ENCODE results near the gene CCNI2.

Gene CCNI2

GRCh38 chr5:132774406-132774805 lies 27.2 kb downstream of the CCNI2 start:
- peak in 3 of 42 donors; percentile 16 to 32 (median 25) for DNase-seq
- intact Hi-C loops (cut with DNase I) = no loop called here

- intact Hi-C loops (cut with DNase I) = loop anchor here (5.0 kb wide), 1 partner anchor 37 kb away; the partner anchor contains the start of gene SOWAHA
- peak in 3 of 42 donors; percentile 28 to 52 (median 35) for DNase-seq
Measured at GRCh38 chr5:132774896-132775295, 27.7 kb downstream of the CCNI2 start.

- DNase-seq = peak in 7 of 42 donors; percentile 21 to 52 (median 29)
- intact Hi-C loops (cut with DNase I) = loop anchor here (5.0 kb wide), 1 partner anchor 37 kb away; the partner anchor contains the start of gene SOWAHA
Measured at GRCh38 chr5:132775476-132775961, 28.3 kb downstream of the CCNI2 start.

- peak in 41 of 42 donors; percentile 33 to 87 (median 71) for DNase-seq
- intact Hi-C loops (cut with DNase I) = loop anchor here (5.0 kb wide), 1 partner anchor 36 kb away; the partner anchor contains the start of gene SOWAHA
Measured at GRCh38 chr5:132776131-132776937, 29.1 kb downstream of the CCNI2 start.

GRCh38 chr5:132776938-132777208 lies 29.6 kb downstream of the CCNI2 start:
- DNase-seq = no peak
- intact Hi-C loops (cut with DNase I) = loop anchor here (5.0 kb wide), 1 partner anchor 35 kb away; the partner anchor contains the start of gene SOWAHA

- peak in 40 of 42 donors; percentile 48 to 89 (median 74) for DNase-seq
- intact Hi-C loops (cut with DNase I) = loop anchor here (5.0 kb wide), 1 partner anchor 35 kb away; the partner anchor contains the start of gene SOWAHA
Measured at GRCh38 chr5:132777209-132778069, 30.2 kb downstream of the CCNI2 start, which contains the start of gene SEPTIN8. Gene SEPTIN8, minus strand, starts transcription at chr5:132777239. Its CDS starts 102 bp downstream, at chr5:132777137.

- intact Hi-C loops (cut with DNase I) = loop anchor here (5.0 kb wide), 1 partner anchor 34 kb away; the partner anchor contains the start of gene SOWAHA
- peak in 2 of 42 donors; percentile 10 to 26 for DNase-seq
Measured at GRCh38 chr5:132778129-132778528, 30.9 kb downstream of the CCNI2 start.

- no peak for DNase-seq
- intact Hi-C loops (cut with DNase I) = loop anchor here (5.0 kb wide), 1 partner anchor 33 kb away; the partner anchor contains the start of gene SOWAHA
Measured at GRCh38 chr5:132778856-132779255, 31.6 kb downstream of the CCNI2 start.

- intact Hi-C loops (cut with DNase I) = loop anchor here (5.0 kb wide), 1 partner anchor 32 kb away; the partner anchor contains the start of gene SOWAHA
- peak in 39 of 42 donors; percentile 29 to 91 (median 70) for DNase-seq
Measured at GRCh38 chr5:132779961-132780360, 32.7 kb downstream of the CCNI2 start.

- intact Hi-C loops (cut with DNase I) = no loop called here
- DNase-seq = no peak
Measured at GRCh38 chr5:132780577-132780976, 33.4 kb downstream of the CCNI2 start.

GRCh38 chr5:132781029-132781428 lies 33.8 kb downstream of the CCNI2 start:
- intact Hi-C loops (cut with DNase I) = no loop called here
- peak in 3 of 42 donors; percentile 0 to 8 (median 1) for DNase-seq

- intact Hi-C loops (cut with DNase I) = no loop called here
Measured at GRCh38 chr5:132782101-132782500, 34.9 kb downstream of the CCNI2 start.

GRCh38 chr5:132785365-132785764 lies 38.1 kb downstream of the CCNI2 start:
- intact Hi-C loops (cut with DNase I) = no loop called here
- peak in 7 of 42 donors; percentile 9 to 47 (median 29) for DNase-seq

More at GRCh38 chr5:132782101-132782500, 34.9 kb downstream of the CCNI2 start:
- DNase-seq = peak in 11 of 42 donors; percentile 8 to 62 (median 38)

- DNase-seq = peak in 3 of 42 donors; percentile 1 to 29 (median 21)
- intact Hi-C loops (cut with DNase I) = no loop called here
Measured at GRCh38 chr5:132785864-132786263, 38.6 kb downstream of the CCNI2 start.

- DNase-seq = no peak
- intact Hi-C loops (cut with DNase I) = no loop called here
Measured at GRCh38 chr5:132787076-132787475, 39.9 kb downstream of the CCNI2 start.

- DNase-seq = peak in 1 of 42 donors; percentile 12
- intact Hi-C loops (cut with DNase I) = no loop called here
Measured at GRCh38 chr5:132788508-132788907, 41.3 kb downstream of the CCNI2 start.

GRCh38 chr5:132788990-132789886 lies 42.0 kb downstream of the CCNI2 start:
- DNase-seq = peak in 1 of 42 donors; percentile 18
- intact Hi-C loops (cut with DNase I) = no loop called here
